ENCODE measurements around the gene PPP1R26.
"Not testable (repeated sequence)": the region's sequence is repeated elsewhere in the genome, so short reads cannot be mapped to it uniquely, and the experiment has no call there.

The PPP1R26 gene

DNA sequence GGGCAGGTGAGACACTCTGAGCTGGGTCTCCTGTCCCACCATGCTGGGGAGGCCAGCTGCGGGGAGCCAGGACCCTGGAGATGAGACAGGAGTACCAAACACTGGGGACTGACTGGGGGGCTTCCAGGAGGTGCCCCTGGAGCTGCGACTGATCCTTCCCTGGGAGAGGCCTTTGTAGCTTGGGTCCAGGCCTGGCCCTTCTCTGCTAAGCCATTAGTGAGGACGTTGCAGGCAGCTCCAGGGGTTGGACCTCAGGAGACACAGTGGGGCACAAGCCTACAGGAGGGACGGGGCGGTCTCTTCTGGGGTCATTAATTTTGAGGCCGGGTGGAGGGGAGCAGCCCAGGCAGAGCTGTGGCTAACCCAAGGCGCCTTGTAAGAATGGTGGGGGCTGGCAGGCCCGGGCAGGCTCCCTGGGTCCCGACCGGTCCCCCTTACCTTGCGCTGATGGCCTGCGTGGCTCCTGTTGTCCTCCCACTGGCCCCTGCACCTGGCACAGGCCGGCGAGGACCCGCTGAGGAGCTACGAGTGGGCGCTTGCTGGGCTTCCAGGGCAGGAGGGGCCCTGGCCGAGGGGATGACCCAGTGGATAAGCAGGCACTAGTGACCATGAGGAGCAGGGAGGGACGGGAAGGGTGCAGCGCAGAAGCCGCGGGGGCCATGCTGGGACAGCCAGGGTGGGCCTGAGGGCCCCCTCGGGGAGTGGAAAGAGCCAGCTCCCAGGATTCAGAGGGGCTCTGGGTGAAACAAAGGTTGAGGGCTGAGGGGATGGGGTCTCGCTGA lies 26.0 kb downstream of the PPP1R26 start:
- DNase-seq = no peak

DNA sequence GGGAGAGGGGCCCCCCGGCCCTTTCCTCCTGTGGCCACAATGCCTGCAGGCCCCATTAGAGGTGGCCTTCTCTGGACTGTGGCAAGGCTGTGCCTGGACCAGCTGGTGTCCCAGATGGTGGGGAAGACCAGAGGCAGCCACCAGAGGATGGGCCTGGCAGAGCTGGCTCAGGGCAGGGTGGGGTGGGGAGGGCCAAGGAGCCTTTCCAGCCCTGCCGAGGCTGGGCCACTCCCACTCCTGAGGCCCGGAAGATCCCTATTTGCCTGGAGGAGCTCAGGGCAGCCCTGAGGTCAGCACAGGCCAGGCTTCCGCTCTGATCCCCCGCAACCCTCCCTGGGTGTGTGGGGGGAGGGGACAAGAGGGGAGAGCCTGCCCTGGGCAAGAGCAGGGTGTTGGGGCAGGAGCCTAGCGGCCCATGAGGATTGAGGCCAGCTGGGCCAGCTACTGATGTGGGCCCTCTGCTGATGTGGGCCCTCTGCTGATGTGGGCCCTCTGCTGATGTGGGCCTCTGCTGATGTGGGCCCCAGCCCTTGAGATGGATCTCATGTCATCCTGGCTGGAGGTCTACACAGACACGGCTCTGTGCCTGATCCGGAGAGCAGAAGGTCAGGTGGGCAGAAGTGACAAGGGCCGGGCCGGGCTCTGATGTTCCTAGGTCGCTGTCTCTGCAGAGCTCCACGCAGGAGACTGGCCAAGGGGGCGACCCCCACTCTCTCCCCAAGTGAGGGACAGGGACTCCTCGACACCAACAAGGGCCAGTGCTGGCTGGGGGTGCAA lies 26.9 kb downstream of the PPP1R26 start:
- no peak for DNase-seq

DNA sequence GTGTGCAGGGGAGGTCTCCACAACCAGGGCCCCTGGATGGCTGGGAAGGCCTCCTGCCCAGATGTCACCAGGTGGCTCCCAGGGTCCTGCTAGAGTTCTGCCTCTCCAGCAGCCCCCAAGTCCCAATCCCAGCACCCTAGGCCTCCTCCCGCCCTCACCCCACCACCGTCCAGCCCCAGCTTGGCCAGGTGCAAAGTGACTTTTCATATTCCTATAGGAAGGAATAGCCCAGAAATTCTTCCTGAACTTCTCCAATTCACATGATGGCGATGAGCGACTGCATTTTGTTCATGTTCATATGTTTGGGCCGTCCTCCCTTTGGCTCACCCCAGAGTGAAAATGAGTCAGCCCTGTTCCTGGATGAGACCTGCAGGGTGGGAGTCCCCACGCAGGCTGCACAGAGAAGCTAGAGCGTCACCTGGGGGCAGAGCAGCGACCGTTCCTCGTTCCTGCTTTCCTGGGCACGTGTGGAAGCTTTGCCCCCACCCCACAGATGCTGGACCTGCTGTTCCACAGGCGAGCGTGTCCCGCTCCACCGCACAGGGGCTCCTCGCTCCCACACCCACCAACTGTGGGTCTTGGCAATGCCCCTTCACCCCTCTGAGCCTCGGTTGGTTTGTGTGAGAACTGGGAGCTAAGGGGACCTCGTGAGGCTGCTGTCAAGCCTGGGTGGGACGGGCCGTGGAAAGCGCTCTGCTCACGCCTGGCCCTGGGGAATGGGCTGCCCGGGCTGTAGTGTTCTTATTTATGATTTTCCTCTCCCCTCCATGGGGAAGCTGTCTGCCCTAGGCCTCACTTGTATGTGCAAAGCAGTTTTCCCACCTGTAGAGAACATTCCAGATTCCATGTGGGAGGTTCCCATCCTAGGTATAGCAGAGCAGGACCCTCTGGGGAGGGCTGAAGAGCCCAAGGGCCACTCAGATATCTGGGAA lies 27.8 kb downstream of the PPP1R26 start:
- no peak for DNase-seq

DNA sequence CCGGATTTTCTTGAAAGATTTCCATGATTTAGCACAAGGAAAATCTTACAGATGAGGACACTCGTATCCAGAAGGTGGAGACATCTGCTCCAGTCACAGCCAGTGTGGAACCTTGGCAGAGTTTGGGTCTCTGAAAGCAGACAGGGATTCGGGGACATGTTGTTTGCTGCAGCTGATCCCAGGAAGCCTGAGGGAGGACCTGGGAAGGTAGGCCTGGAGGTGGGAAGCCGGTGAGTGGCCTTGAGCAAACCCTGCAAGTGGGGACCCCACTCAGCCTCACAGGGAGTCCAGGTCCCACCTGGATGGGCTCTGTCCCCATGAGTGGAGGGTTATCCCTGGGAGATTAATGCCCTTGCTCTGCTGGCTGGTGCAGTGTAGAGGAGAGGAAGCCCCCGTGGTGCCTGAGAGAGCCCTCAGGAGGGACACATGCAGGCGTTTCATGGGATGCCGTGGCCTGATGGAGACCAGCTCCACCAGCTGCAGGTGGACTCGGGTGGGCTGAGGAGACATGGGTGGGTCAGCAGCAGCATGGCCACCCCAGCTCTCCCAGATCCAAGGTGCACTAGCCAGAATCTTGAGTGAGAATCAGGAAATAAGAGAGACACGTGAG lies 28.7 kb downstream of the PPP1R26 start:
- no peak for DNase-seq

DNA sequence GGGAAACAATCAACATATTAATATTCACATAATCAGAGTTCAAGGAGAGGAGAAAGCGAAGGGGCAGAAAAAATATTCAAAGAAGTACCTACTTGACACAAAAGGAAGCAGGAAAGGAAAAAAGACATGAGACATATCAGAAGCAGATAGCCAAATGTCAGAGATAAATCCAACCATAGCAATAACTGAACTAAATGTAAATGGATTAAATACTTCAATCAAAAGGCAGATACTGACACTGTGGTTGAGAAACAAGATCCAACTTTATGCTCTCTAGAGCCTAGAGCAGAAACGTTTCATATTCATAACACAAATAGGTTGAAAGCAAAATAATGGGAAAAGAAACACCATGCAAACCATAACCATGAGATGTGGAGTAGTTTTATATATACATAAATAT lies 29.9 kb downstream of the PPP1R26 start:
- no peak for DNase-seq

DNA sequence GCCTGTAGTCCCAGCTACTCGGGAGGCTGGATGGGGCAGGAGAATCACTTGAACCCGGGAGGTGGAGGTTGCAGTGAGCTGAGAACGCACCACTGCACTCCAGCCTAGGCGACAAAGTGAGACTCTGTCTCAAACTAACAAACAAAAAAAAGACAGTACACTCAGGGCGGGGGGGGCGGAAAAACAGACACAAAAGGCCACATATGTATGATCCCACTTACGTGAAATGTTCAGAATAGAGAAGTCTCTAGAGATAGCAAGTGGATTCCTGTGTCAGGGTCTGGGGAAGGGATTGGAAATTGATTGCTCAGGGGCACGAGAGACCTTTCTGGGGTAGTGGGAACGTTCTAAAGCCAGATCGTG lies 32.6 kb downstream of the PPP1R26 start:
- DNase-seq = no peak

DNA sequence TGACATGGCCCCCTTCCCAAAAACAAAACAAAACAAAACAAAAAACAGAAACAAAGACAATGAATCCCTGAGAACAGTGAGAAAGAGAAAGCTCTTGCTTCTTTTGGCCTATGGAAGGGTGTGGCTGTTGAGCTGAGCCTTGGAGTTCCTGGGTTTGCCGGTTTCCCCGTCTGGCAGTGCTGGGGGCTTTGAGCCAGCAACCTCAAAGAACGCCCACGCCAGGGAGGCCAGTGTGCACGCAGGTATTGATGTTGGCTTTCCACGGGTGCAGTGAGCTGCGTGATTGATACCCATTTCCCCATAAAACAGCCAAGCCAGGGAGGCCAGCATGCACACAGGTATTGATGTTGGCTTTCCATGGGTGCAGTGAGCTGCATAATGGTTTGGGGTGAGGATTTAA lies 33.3 kb downstream of the PPP1R26 start:
- no peak for DNase-seq

DNA sequence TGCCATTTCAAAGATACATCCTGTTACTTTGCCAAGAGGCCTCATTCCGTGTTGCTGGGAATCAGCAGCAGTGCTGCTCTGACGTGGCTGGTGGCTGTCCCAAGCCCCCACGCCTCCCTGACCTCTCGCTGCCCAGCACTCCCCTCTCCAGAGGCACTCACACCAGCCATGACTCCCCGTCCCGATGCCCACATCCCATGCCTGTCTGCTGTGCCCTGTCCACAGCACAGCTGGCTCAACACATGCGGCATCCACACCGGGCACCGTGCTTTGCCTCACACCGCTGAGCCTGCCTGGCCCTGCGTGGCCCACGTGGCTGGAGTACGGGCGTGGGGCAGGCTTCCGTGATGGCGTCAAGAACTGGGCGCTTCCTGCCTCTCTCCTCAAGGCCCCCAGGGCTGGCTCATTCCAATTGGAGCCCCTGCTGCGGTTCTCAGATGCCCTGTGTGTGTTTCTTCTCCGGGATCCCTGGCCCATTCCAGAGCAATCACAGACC lies 33.8 kb downstream of the PPP1R26 start:
- no peak for DNase-seq

DNA sequence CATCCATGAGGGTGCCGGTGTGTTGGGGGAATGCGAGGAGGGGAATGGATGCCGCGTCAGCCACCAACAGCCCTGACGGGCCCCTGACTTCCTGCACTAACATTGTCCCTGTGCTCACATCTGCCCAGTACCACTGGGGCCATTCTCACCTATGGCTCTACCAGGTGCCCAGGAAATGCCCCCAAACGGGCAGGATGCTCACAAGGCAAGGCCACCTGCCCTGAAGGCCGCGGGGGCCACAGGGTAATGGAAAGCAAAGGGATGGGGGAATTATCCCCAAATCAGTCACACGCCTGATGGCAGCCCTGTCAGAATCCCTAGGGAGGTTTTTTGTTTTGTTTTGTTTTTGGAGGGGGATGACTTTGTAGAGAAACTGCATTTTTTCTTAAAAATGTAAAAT lies 34.3 kb downstream of the PPP1R26 start:
- not testable (repeated sequence) for DNase-seq

DNA sequence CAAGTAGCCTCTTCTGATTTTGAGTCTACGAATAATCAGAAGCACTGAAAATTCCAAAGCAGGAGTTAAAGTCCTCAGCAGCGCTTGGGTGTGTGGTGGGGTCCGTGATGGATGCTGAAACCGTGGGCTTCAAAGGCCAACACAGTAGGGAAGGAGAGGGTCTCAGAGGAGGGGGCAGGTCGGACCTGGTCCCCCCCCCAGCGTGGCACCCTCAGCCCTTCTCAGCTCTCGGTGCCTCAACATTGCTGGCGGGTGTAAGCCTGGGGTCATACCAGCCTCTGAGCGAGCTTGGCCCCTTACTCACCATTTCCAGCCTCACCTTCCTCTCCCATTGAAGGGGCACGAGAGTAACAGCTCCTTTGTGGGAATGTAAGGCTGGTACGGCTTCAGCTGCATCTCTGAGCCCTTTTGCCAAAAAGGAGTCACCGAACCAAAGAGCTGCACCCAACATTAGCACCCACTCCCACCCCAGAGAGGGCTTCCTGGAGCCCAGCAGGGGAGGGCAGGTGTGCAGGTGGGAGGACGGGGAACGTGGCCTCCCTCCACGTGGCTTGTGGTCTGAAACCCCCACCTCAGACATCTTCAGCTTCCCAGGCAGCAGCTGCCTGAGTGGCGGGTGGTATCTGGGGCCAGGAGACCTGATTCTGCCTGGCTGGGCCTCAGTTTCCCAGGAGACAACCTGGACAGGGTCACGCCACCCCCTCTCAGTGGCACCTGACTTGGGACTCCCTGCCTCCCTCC lies 34.9 kb downstream of the PPP1R26 start:
- no peak for DNase-seq

DNA sequence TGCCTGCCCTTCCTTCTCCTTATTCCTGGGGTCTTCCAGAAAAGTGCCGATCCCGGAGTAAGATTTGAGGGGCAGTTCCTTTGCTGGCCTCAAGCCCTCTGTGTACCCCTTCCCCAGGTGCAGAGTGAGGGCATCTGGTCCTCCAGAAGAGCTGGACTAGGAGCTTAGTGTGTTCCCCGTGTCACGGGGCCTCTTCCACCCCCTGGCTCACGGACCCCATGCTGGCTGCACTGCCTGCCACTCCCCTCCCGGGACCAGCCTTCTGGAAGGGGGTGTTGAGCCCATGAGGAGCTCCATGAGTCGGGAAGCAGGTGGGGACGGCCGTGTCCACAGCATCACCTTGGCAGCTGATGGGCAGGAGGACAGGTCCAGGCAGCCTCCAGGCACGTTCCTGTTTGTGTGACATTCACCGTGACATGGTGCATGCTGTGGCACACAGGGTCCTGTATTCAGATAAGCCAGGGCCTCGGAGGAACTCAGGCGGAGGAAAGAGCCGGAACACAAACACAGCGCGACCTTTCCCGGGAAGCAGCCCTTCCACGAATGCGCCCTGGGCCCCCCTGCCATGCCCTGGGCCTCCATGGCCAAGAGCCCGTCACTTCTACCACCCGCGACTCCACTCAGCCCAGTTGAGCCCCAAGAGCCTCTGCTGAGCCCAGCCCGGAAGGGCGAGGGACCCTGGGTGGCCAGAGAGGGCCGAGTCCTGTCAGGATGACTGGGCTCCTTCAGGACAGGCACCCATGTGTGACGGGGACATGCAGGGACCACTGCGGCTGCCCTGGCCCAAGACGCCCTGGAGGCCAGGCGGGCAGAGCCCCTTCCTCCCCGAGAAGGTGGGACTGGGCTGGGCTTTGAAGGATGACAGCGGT lies 35.7 kb downstream of the PPP1R26 start:
- DNase-seq = no peak

DNA sequence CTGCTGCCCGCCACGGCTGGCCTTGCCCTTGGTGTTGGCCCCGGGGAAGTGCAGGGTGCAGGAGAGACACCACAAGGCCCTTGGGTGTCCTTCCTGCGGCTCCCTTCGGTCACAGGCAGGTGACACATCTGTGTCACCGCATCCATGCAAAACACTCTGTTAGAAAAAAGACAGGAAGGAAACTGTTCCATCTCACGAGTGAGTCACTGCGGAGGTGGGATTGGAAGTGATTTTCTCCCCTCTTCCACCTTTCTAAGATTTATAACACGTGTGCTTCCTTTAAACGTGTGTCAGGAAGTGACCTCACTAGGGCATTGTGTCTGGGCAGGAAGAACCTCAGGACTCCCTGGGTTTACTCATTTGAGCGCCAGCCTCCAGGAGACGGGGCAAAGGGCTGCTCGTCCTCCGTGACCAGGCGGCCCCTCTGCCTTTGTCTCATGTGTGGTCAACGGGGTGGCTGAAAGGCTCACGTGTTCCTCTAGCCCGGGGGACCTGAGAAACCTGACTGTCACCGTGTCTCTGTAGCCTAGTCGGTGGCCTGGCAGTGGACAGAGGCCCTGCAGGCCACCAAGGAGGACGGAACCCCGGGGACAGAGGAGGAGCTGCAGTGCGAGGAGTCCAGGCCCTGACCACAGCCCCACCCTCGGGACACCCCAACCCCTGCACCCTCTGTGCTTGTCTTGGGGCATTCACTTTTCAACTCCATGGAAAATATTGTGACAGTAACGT lies 36.7 kb downstream of the PPP1R26 start:
- DNase-seq = no peak

DNA sequence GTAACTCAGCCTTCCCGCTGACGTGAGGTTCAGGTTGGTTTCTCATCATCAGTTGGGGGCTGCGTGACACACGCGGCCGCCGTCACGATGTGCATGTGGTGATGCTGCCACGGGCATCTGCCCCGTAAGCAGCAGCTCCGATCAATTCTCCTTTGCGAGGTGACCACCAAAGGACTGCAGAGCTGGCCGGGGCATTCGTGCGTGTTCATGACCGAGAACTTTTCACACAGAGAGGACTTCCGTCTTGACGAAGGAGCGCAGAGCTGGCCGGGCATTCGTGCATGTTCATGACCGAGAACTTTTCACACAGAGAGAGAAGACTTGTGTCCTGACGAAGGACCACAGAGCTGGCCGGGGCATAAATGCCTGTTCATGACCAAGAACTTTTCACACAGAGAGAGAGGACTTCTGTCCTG lies 37.8 kb downstream of the PPP1R26 start:
- DNase-seq = no peak

DNA sequence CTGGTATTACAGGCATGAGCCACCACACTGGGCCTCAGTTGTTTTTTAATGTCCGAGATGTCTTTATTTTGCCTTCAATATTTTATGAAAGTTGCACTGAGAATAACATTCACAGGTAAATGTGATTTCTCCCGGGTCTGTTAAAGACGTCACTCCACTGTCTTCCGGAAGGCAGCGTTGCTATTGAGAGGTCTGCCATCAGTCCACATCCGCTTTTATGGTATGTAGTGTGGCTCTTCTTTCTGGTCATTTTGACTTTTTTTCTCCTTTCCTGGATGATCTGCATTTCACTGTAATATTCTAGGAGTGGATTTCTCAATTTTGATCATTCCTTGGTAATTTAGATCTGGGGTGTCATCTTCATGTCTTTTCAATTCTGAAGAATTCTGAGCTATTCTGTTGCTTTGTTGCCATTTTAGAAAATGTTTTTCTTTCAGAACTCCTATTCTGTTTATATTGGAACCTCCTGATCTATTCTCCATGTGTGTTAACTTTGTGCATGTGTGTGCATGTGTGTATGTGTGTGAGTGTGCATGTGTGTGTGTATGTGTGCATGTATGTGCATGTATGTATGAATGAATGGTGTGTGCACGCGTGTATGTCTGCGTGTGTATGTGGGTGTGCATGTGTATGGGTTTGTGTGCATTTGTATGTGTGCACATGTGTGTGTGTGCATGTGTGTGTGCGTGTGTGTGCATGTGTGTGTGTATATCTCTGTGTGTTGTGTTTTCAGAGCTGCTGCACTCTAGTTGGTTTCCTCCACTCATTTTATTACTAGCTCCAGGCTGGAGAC lies 39.8 kb downstream of the PPP1R26 start:
- DNase-seq = no peak

DNA sequence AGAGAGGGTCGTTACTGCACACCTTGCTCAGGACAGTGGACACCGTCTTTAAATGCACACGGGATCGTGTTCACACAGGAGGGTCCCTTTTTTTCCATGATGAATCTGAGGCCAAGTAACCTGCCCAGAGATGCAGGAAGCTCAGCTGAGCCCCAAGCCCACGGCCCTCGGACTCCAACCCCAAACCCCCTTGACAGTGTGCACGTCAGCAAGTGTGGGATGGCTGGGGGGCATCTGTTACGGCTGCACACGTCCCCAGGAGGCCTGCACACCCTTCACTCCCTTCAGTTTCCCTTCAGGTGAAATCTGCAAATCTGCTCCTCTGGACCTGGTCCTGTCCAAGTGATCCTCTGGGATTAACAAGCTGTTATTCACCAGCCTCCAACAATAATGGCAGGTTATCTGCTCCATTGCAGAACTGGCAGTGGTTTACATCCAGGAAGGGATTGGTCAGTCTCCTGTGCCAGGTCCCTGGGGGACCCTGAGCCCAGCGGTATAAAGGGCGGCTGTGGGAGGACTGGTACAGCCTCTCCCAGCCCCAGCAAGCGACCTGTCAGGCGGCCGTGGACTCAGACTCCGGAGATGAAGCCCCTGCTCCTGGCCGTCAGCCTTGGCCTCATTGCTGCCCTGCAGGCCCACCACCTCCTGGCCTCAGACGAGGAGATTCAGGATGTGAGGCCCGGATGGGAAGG lies 41.5 kb downstream of the PPP1R26 start, which contains the start of gene LCN1:
TSS of gene LCN1 (plus strand) at position 525 of the 692 bp plus-strand sequence. CDS start at position 583, 58 bp downstream.
- no peak for DNase-seq

DNA sequence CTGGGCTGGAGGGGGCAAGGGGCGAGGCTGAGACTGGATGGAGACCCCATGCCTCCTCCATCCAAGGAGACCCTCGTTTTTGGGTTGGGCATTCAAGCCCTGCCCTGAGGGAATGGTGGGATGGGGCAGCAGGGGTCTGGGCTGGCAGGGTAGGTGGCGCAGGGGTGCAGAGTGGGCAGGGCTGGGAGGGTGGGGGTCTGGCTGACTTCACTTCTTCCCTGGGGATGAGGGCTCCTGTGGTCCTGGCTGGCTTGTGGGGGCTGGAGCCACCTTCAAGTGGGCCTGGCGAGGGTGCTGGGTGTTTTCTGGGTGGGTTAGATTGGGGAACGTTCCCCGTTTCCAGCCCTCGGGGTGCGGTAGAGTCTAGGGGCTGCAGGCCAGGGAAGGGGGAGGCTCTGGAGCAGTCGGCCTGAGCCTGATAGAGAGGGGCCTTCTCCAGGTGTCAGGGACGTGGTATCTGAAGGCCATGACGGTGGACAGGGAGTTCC lies 42.1 kb downstream of the PPP1R26 start:
- DNase-seq = no peak

DNA sequence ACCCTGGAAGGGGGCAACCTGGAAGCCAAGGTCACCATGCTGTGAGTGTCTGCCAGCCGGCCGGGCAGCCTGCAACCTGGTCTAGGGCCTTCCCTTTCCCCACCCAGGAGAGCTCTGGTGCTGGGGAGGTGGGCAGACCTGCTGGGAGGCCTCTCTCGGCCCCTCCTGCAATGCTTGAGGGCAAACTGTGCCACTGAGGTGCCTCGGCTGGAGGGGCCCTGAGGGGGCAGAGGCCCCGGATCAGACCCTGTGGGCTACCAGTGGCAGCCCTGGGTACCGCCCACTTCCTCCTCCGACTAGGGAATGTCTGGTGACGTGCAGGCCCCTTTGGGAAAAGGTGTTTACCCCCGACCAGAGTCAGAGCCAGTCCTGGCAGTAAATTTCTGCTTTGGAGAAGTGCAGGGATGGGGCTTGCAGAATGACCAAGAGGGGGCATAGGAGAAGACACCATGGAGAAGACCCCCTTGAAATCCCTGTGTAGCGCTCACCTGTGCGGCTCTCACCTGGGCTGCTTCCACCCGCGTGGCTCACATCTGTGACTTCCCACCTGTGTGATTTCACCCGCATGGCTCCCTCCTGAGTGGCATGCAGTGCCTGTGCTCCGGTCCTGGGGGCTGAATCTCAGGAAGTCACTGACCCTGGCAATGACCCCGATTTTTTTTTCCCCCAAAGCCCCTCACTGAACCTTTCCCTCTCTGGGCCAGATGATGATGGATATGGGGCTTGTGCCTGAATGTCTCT lies 42.7 kb downstream of the PPP1R26 start:
- DNase-seq = no peak

DNA sequence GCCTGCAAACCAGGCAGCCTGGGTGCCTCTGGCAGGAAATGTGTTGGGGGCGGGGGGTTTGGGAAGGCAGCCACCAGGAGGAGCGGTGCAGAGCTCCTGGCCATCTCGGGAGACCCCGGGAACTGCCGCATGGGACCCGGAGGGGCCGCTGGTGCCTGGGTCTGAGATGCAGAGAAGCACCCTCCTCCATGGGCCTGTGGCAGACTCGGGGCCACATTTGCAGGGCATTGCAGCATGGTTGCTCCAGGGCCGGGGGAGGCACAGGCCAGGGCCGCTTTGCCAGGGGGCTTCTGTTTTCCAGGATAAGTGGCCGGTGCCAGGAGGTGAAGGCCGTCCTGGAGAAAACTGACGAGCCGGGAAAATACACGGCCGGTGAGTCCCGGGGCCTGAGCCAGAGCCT lies 43.3 kb downstream of the PPP1R26 start:
- DNase-seq = no peak
